Bronchial epithelial cell (primary cell): ENCODE results near the gene ZNF319. TPM values are rescaled to one million over a fixed set of nuclear protein-coding genes. Genes with fewer than 3 reads are reported as not detected.
"Not testable (repeated sequence)": the region's sequence is repeated elsewhere in the genome, so short reads cannot be mapped to it uniquely, and the experiment has no call there.

ENCODE experiments used
- DNase-seq: peaks from one replicate; pipeline ENCODE4 v3.0.0-alpha.2; 2010; ENCODE audit warnings: low read depth
- FAIRE-seq: peaks from 2 replicates; lab custom pipeline; 2011; peaks lifted over from hg19 to GRCh38; lab: Jason Lieb, UNC
- H3K27me3 ChIP-seq: 2 replicates; pipeline ENCODE4 v1.5.1; 2011; ENCODE audit warnings: low read length; ENCODE audit not compliant: control insufficient read depth, insufficient read depth
- H3K36me3 ChIP-seq: 2 replicates; pipeline ENCODE4 v1.5.1; 2011; ENCODE audit warnings: low read length; ENCODE audit not compliant: control insufficient read depth, insufficient read depth
- H3K4me3 ChIP-seq: 2 replicates; pipeline ENCODE4 v1.5.1; 2011; ENCODE audit warnings: mild to moderate bottlenecking, low read depth, low read length, control low read depth
- total RNA-seq: library from RNA; depleted of rRNA; stranded (reverse); fragments of >200 nt; gene quantifications from 2 replicates; pipeline ENCODE4 v1.2.1, GENCODE V29; 2014
- TF ChIP-seq, protein P1 (sequence below): IDR thresholded peaks from 2 replicates; pipeline ENCODE4 v1.5.1; 2011; ENCODE audit warnings: mild to moderate bottlenecking, moderate library complexity, low read length, control low read depth, inconsistent platforms; ENCODE audit not compliant: insufficient read depth, severe bottlenecking

The ZNF319 gene
- total RNA-seq, 1 donor from 2014 or later: 2.4 TPM

DNA sequence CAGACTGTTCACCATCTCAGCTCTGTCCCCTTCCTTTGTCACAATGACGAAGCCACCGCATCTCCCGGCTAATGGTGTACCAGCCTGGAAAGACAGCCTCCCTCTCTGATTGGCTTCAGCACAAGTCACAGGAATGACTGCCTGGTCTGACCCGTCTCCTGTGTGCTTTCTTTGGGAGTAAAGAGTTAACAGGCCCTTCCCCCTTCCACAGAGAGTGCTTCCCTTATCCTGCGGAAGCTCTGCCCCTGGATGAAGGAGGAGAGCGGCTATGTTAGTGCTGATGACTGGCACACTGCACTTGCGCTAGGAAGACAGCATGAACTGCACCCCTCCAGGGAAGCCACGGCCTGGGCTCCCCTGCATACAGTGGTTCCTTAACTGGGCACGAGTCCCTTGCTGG is 12.0 kb upstream of the ZNF319 start:
- no peak for FAIRE-seq
- no peak for DNase-seq
- peaks cover 22% of the 10 kb centered on the region for H3K36me3 ChIP-seq
- TF ChIP-seq, protein P1, sequence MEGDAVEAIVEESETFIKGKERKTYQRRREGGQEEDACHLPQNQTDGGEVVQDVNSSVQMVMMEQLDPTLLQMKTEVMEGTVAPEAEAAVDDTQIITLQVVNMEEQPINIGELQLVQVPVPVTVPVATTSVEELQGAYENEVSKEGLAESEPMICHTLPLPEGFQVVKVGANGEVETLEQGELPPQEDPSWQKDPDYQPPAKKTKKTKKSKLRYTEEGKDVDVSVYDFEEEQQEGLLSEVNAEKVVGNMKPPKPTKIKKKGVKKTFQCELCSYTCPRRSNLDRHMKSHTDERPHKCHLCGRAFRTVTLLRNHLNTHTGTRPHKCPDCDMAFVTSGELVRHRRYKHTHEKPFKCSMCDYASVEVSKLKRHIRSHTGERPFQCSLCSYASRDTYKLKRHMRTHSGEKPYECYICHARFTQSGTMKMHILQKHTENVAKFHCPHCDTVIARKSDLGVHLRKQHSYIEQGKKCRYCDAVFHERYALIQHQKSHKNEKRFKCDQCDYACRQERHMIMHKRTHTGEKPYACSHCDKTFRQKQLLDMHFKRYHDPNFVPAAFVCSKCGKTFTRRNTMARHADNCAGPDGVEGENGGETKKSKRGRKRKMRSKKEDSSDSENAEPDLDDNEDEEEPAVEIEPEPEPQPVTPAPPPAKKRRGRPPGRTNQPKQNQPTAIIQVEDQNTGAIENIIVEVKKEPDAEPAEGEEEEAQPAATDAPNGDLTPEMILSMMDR: no peak
- H3K4me3 ChIP-seq: no peak overlapping the region
- no peaks in the 10 kb centered on the region for H3K27me3 ChIP-seq

DNA sequence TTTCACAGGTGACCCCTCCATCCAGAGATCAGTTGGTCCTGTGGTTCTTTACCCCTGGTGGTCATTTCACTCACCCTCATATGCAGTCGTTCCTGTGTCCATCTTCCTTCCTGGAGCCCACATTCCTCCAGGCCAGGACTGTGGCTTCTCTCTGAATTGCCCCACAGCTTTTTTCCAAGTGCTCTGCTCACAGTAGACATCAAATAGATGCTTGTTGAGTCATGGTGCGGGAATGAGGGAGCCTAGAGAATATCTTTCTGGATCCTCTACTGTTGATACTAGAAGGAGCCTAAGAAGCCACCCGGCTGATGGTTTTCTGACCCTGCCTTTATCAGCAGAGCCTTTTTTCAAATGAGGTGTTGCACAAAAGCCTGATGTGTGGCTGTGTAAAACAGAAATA is 11.2 kb upstream of the ZNF319 start:
- no peak for DNase-seq
- H3K4me3 ChIP-seq: no peak overlapping the region
- TF ChIP-seq, protein P1: no peak
- no peaks in the 10 kb centered on the region for H3K27me3 ChIP-seq
- peaks cover 20% of the 10 kb centered on the region for H3K36me3 ChIP-seq
- FAIRE-seq: peak; percentile 77

DNA sequence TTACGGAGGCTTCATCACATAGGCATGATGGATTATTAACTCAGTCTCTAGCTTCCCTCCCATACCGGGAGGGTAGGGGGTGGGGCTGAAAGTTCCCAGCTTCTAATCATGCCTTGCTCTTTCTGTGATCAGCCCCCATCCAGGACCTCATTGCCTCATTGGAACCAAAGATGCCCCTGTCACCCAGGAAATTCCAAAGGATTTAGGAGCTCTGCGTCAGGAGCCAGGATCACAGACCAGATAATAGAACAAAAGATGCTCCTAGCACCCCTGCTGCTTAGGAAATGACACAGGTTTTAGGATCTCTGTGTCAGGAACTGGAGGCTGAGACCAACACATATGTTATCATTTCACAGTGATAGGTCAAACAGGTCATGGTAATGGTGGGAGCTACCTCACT is 10.4 kb upstream of the ZNF319 start:
- Histone ChIP-seq H3K36me3 (peaks cover 20% of the 10 kb centered on the region), H3K27me3 (no peaks in the 10 kb centered on the region), H3K4me3 (no peak overlapping the region)
- TF ChIP-seq, protein P1: no peak
- DNase-seq (no peak), FAIRE-seq (no peak)

DNA sequence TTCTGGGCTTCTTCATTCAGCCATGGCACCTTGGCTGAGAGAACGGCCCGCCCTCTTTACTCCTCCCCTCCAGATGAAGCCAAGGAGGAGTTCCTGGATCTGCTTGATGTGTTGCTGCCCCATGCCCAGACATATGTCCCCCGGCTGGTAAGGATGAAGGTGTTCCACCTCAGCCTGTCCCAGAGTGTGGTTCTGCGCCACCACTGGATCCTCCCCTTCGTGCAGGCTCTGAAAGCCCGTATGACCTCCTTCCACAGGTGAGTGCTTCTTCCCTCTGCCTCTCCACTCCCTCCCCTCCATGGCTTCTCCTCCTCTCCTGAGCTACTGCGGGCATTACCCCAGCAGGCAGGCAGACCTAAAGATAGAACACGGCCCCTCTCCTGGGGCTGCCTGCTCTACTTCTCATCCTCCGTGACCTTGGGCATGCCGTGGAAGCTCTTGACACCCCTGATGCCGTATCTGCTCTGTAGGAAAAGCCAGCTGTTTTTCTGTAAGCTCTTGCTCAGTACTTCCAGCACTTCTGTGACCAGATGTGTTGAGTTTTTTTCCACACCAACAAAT is 9.5 kb upstream of the ZNF319 start:
- TF ChIP-seq, protein P1: no peak
- H3K36me3 ChIP-seq: peaks cover 20% of the 10 kb centered on the region
- no peak for FAIRE-seq

DNA sequence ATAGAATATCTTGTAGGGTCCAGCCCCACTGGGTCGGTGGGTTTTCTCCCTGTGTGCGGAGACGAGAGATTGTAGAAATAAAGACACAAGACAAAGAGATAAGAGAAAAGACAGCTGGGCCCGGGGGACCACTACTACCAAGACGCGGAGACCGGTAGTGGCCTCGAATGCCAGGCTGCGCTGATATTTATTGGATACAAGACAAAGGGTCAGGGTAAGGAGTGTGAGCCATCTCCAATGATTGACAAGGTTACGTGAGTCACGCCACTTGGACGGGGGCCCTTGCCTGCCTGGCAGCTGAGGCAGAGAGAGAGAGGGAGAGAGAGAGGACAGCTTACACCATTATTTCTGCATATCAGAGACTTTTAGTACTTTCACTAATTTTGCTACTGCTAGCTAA is 4.3 kb upstream of the ZNF319 start:
- H3K27me3 ChIP-seq, DNase-seq, H3K4me3 ChIP-seq, FAIRE-seq, H3K36me3 ChIP-seq: not testable (repeated sequence)

More for the DNA sequence above, 9.5 kb upstream of the ZNF319 start:
- Histone ChIP-seq H3K27me3 (no peaks in the 10 kb centered on the region), H3K4me3 (no peak overlapping the region)
- DNase-seq: no peak

DNA sequence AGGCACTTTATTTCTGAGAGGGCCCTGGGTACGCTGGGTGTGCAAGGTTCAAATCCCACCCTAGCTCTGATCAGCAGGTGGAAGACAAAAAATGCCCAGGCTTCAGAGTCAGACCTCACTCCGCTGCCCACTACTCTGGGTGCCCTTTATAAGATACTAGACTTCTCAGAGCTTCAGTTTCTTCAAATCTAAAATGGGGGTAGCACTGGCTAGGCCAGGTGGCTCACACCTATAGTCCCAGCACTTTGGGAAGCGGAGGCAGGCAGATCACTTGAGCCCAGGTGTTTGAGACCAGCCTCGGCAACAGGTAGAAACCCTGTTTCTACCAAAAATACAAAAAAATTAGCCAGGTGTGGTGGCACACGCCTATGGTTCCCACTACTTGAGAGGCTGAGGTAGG is 2.5 kb upstream of the ZNF319 start:
- DNase-seq: no peak
- FAIRE-seq: no peak
- TF ChIP-seq, protein P1: no peak
- no peaks in the 10 kb centered on the region for H3K27me3 ChIP-seq
- H3K36me3 ChIP-seq: peaks cover 3% of the 10 kb centered on the region
- H3K4me3 ChIP-seq: no peak overlapping the region
